ENCODE data around the gene SLC25A53.

The SLC25A53 gene

DNA sequence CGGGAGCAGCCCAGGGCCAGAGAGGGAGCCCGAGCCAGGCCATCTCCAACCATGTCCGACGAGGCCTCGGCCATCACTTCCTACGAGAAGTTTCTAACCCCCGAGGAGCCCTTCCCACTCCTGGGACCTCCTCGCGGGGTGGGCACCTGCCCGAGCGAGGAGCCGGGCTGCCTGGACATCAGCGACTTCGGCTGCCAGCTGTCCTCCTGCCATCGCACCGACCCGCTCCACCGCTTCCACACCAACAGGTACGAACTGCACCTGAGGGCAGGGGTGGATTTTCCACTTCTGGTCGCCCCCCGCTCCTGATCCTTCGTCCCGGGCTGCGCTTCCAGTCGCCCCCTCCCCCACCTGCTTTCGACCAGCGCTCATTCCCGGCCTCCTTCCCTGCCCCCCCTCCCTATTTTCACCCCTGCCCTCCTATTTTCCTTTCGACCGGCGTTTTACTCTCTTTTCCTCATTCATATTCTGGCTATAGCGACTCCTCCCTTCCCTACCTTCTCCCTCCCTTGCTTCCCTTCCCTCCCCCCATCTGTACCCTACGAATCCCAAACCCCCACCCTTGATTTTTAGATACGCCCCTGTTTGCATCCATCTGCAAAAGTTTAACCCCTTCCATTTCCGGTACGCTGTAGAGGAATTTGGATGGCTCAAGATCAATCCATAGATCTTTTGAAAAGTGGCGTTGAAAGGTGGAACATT lies 10.1 kb upstream of the SLC25A53 start:
- peaks cover 7% of the 10 kb centered on the region for H3K4me1 ChIP-seq (ENCODE audit: control insufficient read depth, insufficient read depth, low read length)
- H3K9me3 ChIP-seq (ENCODE audit: control insufficient read depth, low read length): no peaks in the 10 kb centered on the region
- H3K4me3 ChIP-seq (ENCODE audit: low read length): peak overlapping the region; percentile 41
- peak overlapping the region; percentile 76 for H3K9ac ChIP-seq (ENCODE audit: low read length)
- H3K27me3 ChIP-seq (ENCODE audit: control insufficient read depth, insufficient read depth, low read length): no peaks in the 10 kb centered on the region
- no peaks in the 10 kb centered on the region for H3K36me3 ChIP-seq (ENCODE audit: control insufficient read depth, insufficient read depth, low read length)

DNA sequence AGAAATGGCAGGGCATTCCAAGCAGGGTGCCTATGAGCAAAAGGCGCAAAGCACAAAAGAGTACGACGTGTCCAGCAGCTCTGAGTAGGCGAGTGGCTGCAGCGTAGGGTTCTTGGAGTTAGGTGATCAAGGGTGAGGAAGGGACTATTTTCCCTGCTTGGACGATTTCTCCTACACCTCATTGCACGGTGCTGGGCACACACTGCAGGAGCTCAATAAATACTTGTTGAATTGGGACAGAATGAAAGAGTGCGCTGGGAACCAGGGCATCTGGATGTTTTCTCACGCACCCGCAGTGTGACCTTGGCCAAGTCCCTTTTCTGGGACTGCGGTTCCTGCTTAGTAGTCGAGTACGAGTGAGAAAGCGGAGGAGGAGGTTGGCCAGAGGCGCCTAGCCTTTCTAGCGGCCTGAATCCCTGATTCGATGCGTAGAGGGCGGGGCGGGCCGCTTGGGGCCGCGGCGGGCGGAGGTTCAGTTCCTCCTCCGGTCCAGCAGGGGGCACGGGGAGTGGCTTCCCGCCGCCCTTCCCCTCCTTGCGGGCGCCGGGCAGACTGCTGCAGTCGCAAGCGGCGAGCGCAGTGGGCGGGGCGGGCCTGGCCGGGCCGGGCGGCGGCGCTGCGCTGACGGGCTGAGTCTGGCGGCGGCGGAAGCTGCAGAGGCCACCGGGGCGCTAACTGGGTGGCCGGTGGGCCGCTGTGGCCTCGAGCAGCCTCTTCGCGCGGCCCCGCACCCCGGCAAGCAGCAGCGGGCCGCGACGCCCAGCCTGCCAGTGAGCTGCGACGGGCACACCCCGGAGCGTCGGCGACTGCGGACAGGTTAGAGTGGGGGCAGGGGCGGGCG lies 9.3 kb upstream of the SLC25A53 start, which contains the start of gene FAM199X:
FAM199X (plus strand) TSS at position 560 of the 841 bp plus-strand sequence. CDS start 333 bp downstream, outside the sequence.
- Histone ChIP-seq H3K36me3 (ENCODE audit: control insufficient read depth, insufficient read depth, low read length) (no peaks in the 10 kb centered on the region), H3K27me3 (ENCODE audit: control insufficient read depth, insufficient read depth, low read length) (no peaks in the 10 kb centered on the region), H3K9me3 (ENCODE audit: control insufficient read depth, low read length) (no peaks in the 10 kb centered on the region), H3K4me1 (ENCODE audit: control insufficient read depth, insufficient read depth, low read length) (peaks cover 7% of the 10 kb centered on the region), H3K9ac (ENCODE audit: low read length) (peak within 1 kb of the TSS; percentile 76), H3K4me3 (ENCODE audit: low read length) (peak within 1 kb of the TSS; percentile 41)

GRCh38 chrX:104151037-104151436 lies 5.8 kb downstream of the SLC25A53 start:
- no peaks in the 10 kb centered on the region for H3K36me3 ChIP-seq (ENCODE audit: control insufficient read depth, insufficient read depth, low read length)
- H3K27me3 ChIP-seq (ENCODE audit: control insufficient read depth, insufficient read depth, low read length): no peaks in the 10 kb centered on the region

GRCh38 chrX:104141087-104141760 lies 15.6 kb downstream of the SLC25A53 start:
- H3K4me3 ChIP-seq (ENCODE audit: low read length): no peak overlapping the region
- no peaks in the 10 kb centered on the region for H3K27me3 ChIP-seq (ENCODE audit: control insufficient read depth, insufficient read depth, low read length)
- H3K9ac ChIP-seq (ENCODE audit: low read length): no peak overlapping the region
- no peaks in the 10 kb centered on the region for H3K9me3 ChIP-seq (ENCODE audit: control insufficient read depth, low read length)
- H3K4me1 ChIP-seq (ENCODE audit: control insufficient read depth, insufficient read depth, low read length): no peaks in the 10 kb centered on the region
- no peaks in the 10 kb centered on the region for H3K36me3 ChIP-seq (ENCODE audit: control insufficient read depth, insufficient read depth, low read length)

More at GRCh38 chrX:104151037-104151436, 5.8 kb downstream of the SLC25A53 start:
- no peaks in the 10 kb centered on the region for H3K9me3 ChIP-seq (ENCODE audit: control insufficient read depth, low read length)
- no peaks in the 10 kb centered on the region for H3K4me1 ChIP-seq (ENCODE audit: control insufficient read depth, insufficient read depth, low read length)
- H3K4me3 ChIP-seq (ENCODE audit: low read length): no peak overlapping the region
- no peak overlapping the region for H3K9ac ChIP-seq (ENCODE audit: low read length)

- Histone ChIP-seq H3K27me3 (ENCODE audit: control insufficient read depth, insufficient read depth, low read length) (no peaks in the 10 kb centered on the region), H3K9ac (ENCODE audit: low read length) (no peak overlapping the region), H3K4me3 (ENCODE audit: low read length) (no peak overlapping the region), H3K4me1 (ENCODE audit: control insufficient read depth, insufficient read depth, low read length) (peaks cover 6% of the 10 kb centered on the region), H3K36me3 (ENCODE audit: control insufficient read depth, insufficient read depth, low read length) (no peaks in the 10 kb centered on the region), H3K9me3 (ENCODE audit: control insufficient read depth, low read length) (no peaks in the 10 kb centered on the region)
Measured at GRCh38 chrX:104137496-104137895, 19.3 kb downstream of the SLC25A53 start.

- H3K9ac ChIP-seq (ENCODE audit: low read length): no peak overlapping the region
Measured at GRCh38 chrX:104136241-104137019, 20.4 kb downstream of the SLC25A53 start.

DNA sequence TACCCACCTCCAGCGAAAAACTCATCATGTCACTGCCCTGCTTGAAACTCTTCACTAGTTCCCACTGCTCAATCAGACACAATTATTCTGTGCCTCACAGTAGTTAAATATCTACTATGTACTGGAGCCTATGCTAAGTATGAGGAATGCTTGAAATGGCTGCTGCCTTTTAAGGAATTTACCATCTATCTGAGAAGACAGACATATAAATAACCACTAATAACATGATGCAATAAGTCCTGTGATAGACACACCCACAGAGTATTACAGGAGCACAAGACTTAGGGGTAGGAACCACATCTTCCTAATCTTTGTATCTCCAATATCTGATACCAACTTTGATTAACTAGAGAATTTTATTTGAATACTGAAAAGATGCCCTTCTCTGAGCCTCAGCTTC lies 21.1 kb downstream of the SLC25A53 start:
- Histone ChIP-seq H3K9ac (ENCODE audit: low read length) (no peak overlapping the region), H3K4me1 (ENCODE audit: control insufficient read depth, insufficient read depth, low read length) (peaks cover 6% of the 10 kb centered on the region), H3K4me3 (ENCODE audit: low read length) (no peak overlapping the region), H3K36me3 (ENCODE audit: control insufficient read depth, insufficient read depth, low read length) (no peaks in the 10 kb centered on the region), H3K9me3 (ENCODE audit: control insufficient read depth, low read length) (no peaks in the 10 kb centered on the region), H3K27me3 (ENCODE audit: control insufficient read depth, insufficient read depth, low read length) (no peaks in the 10 kb centered on the region)

More at GRCh38 chrX:104136241-104137019, 20.4 kb downstream of the SLC25A53 start:
- H3K27me3 ChIP-seq (ENCODE audit: control insufficient read depth, insufficient read depth, low read length): no peaks in the 10 kb centered on the region
- no peak overlapping the region for H3K4me3 ChIP-seq (ENCODE audit: low read length)
- no peaks in the 10 kb centered on the region for H3K9me3 ChIP-seq (ENCODE audit: control insufficient read depth, low read length)
- H3K4me1 ChIP-seq (ENCODE audit: control insufficient read depth, insufficient read depth, low read length): peaks cover 6% of the 10 kb centered on the region
- H3K36me3 ChIP-seq (ENCODE audit: control insufficient read depth, insufficient read depth, low read length): no peaks in the 10 kb centered on the region

DNA sequence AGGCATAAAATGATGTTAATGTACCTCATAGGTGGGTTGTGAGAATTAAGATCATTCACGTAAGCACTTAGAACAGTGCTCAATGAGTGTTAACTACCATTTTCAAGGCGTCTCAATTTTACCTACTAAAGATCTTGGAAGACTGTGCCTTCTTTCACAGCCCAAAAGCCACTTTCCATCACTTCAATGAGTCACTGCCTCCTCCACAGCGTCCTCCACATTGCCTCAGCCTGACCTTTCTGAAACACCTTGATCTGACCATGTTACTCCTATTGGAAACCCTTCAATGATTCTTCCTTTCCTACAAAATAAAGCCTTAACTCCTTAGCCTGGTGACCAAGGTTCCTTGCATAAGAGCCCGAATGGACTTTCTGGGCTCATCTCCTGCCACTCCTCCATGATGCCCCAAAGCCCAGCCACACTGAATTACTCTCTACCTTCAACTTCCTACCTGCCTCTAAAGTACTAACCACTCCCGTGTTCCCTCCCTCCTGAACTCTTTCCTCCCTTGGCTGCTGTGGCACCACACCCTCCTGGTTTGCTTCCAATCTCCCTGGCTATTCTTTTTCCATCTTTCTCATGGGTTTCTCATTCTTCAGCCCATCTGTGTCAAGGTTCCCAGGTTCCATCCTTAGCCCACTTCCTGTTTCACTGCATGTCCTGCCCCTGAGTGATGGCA lies 22.1 kb downstream of the SLC25A53 start:
- no peak overlapping the region for H3K9ac ChIP-seq (ENCODE audit: low read length)
- H3K9me3 ChIP-seq (ENCODE audit: control insufficient read depth, low read length): no peaks in the 10 kb centered on the region
- H3K27me3 ChIP-seq (ENCODE audit: control insufficient read depth, insufficient read depth, low read length): no peaks in the 10 kb centered on the region
- H3K36me3 ChIP-seq (ENCODE audit: control insufficient read depth, insufficient read depth, low read length): no peaks in the 10 kb centered on the region
- H3K4me3 ChIP-seq (ENCODE audit: low read length): no peak overlapping the region
- peaks cover 6% of the 10 kb centered on the region for H3K4me1 ChIP-seq (ENCODE audit: control insufficient read depth, insufficient read depth, low read length)

DNA sequence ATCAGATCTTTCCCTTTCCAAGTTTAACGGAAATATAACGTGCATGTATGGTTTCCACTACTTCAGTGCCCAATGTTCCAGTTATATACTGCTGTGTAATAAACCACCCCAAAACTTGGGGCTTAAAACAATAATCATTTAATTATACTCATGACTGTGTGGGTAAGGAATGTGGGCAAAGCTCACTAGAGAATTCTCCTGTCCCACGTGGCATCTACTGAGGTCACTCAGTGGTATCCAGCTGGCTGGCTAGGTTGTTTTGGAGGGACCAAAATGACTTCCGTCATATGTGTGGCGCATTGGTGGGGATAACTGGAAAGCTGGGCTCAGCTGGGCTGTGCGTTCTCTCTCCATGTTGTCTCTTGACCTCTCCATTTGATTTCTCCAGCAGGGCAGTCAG lies 26.0 kb downstream of the SLC25A53 start:
- Histone ChIP-seq H3K4me1 (ENCODE audit: control insufficient read depth, insufficient read depth, low read length) (peaks cover 6% of the 10 kb centered on the region), H3K9me3 (ENCODE audit: control insufficient read depth, low read length) (no peaks in the 10 kb centered on the region), H3K36me3 (ENCODE audit: control insufficient read depth, insufficient read depth, low read length) (no peaks in the 10 kb centered on the region), H3K27me3 (ENCODE audit: control insufficient read depth, insufficient read depth, low read length) (no peaks in the 10 kb centered on the region), H3K9ac (ENCODE audit: low read length) (no peak overlapping the region), H3K4me3 (ENCODE audit: low read length) (no peak overlapping the region)

DNA sequence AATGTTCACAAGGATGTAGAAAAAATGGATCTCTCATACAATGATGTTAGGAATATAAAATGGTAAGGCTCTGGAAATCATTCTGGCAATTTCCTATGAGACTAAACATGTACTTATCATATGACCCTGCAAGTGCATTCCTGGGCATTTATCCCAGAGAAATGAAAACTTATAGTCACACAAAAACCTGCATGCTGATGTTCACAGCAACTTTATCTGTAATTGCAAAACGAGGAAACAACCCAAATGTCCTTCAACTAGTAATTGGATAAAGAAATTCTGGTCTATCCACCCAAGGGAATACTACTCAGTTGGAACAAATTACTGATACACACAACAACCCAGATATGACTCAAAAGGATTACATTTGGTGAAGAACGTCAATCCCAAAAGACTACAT lies 30.0 kb downstream of the SLC25A53 start:
- no peaks in the 10 kb centered on the region for H3K27me3 ChIP-seq (ENCODE audit: control insufficient read depth, insufficient read depth, low read length)
- H3K36me3 ChIP-seq (ENCODE audit: control insufficient read depth, insufficient read depth, low read length): no peaks in the 10 kb centered on the region
- H3K9ac ChIP-seq (ENCODE audit: low read length): no peak overlapping the region
- H3K4me1 ChIP-seq (ENCODE audit: control insufficient read depth, insufficient read depth, low read length): no peaks in the 10 kb centered on the region
- H3K9me3 ChIP-seq (ENCODE audit: control insufficient read depth, low read length): no peaks in the 10 kb centered on the region
- H3K4me3 ChIP-seq (ENCODE audit: low read length): no peak overlapping the region

DNA sequence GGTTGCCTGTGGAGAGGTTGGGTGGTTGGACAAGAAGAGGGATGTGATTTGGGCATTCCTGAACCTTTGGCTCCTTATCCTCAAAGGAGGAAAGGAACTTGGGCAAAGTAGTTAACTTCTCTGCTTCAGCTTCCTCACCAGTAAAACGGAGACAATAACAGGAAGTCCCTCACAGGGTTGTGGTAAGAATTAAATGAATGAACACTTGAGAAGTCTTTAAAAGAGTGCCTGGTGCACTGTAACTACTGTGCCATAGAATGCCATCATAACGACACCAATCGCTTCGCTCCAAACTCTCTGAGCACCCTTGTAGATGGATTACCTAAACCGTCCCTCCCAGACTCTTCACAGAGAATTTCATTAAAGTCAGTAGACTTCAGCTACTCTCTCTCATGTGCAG lies 34.0 kb downstream of the SLC25A53 start:
- Histone ChIP-seq H3K4me1 (ENCODE audit: control insufficient read depth, insufficient read depth, low read length) (no peaks in the 10 kb centered on the region), H3K27me3 (ENCODE audit: control insufficient read depth, insufficient read depth, low read length) (no peaks in the 10 kb centered on the region), H3K9ac (ENCODE audit: low read length) (no peak overlapping the region), H3K36me3 (ENCODE audit: control insufficient read depth, insufficient read depth, low read length) (no peaks in the 10 kb centered on the region), H3K4me3 (ENCODE audit: low read length) (no peak overlapping the region), H3K9me3 (ENCODE audit: control insufficient read depth, low read length) (no peaks in the 10 kb centered on the region)

All from mucosa of stomach (tissue), 1 donor.